ENCODE data around the gene SLK.

- no peak for TF ChIP-seq EZH2 (IDR thresholded peaks at IDR 0.05; ENCODE audit: insufficient read depth, poor library complexity, severe bottlenecking)
- TF ChIP-seq EZH2phosphoT487 (IDR thresholded peaks at IDR 0.05; ENCODE audit: insufficient read depth, low read depth), result no peak
These were observed 73.4 kb downstream of the SLK start for GRCh38 chr10:104040382-104040781.

Measured in GM23248 (cell line).